HG02623 (cell line): ENCODE results near the gene RBL1.

Experiments
- ATAC-seq: cut with Tn5 transposase; IDR thresholded peaks from one replicate; pipeline ENCODE4 v1.9.1; 2021; ENCODE audit warnings: moderate library complexity; ENCODE audit not compliant: unreplicated experiment

Gene RBL1

GRCh38 chr20:36951979-36952738 is 143.6 kb downstream of the RBL1 start:
- ATAC-seq = no peak

GRCh38 chr20:36951198-36951978 is 144.4 kb downstream of the RBL1 start, which contains the start of gene SAMHD1:
Gene SAMHD1, minus strand, starts transcription at chr20:36951708. Its CDS starts 65 bp downstream, at chr20:36951643.
- ATAC-seq = peak; percentile 90

GRCh38 chr20:36950414-36951197 is 145.2 kb downstream of the RBL1 start:
- no peak for ATAC-seq
